ENCODE data around the gene NCAPG2. TPM values are rescaled to one million over a fixed set of nuclear protein-coding genes. Genes with fewer than 3 reads are reported as not detected.

Gene NCAPG2
- total RNA-seq, 1 experiment from 2014 or later: 99.4 TPM

- H3K4ac ChIP-seq (ENCODE audit: low read depth, low read length): no peak overlapping the region
- no peak overlapping the region for H2BK120ac ChIP-seq (ENCODE audit: low read depth, low read length, poor library complexity, severe bottlenecking)
- H3K4me2 ChIP-seq (ENCODE audit: insufficient read depth, insufficient read length, low read length): no peak overlapping the region
- DNase-seq: no peak
- Mint-ChIP-seq H3K36me3 (ENCODE audit: insufficient read depth in 1 of 3, low read depth in 3 of 3) (peaks cover 3 to 36% (median 32%) of the 10 kb centered on the region in 3 experiments; a peak in 5 of 7 replicates), H3K9me3 (no peaks in the 10 kb centered on the region), H3K27me3 (ENCODE audit: low read depth) (no peaks in the 10 kb centered on the region), H3K27ac (no peak overlapping the region), H3K4me3 (no peak overlapping the region), H3K4me1 (peaks cover 11 to 39% of the 10 kb centered on the region in 2 experiments)
- no peak overlapping the region for H3K18ac ChIP-seq (ENCODE audit: insufficient read length, low read depth, low read length)
- no peak overlapping the region for H4K91ac ChIP-seq (ENCODE audit: insufficient read length, low read depth, low read length)
- H3K4me1 ChIP-seq (ENCODE audit: insufficient read depth, low read length): no peaks in the 10 kb centered on the region; the same call in 1 of the 2 replicates
- H3K14ac ChIP-seq (ENCODE audit: insufficient read depth, low read length): no peak overlapping the region
- no peak overlapping the region for H2BK15ac ChIP-seq (ENCODE audit: low read depth, low read length)
- no peak overlapping the region for H3T11ph ChIP-seq (ENCODE audit: low read length)
- H2BK5ac ChIP-seq (ENCODE audit: insufficient read length, low read length): no peak overlapping the region
- H3K56ac ChIP-seq (ENCODE audit: insufficient read length, low read depth, low read length): no peak overlapping the region
- no peaks in the 10 kb centered on the region for H3K9me3 ChIP-seq (ENCODE audit: control insufficient read depth, low read depth, low read length)
- H3K23me2 ChIP-seq (ENCODE audit: insufficient read length, low read depth, low read length, poor library complexity, severe bottlenecking): no peaks in the 10 kb centered on the region
- no peak overlapping the region for H3K23ac ChIP-seq (ENCODE audit: insufficient read length, low read depth, low read length)
- no peak overlapping the region for H2BK12ac ChIP-seq (ENCODE audit: insufficient read length, low read depth, low read length)
- no peak overlapping the region for H4K5ac ChIP-seq (ENCODE audit: insufficient read length, low read depth, low read length)
- H4K8ac ChIP-seq (replicated peaks; ENCODE audit: insufficient read length, low read depth, low read length): no peak overlapping the region
- H2AFZ ChIP-seq (ENCODE audit: low read length): no peak overlapping the region
- WGBS (ENCODE audit: extremely low coverage, insufficient read length, low lambda C conversion rate): no CpG with 5 or more reads among the region's 6 CpGs
- H2AK5ac ChIP-seq (ENCODE audit: insufficient read length, low read length): no peak overlapping the region
- no peak overlapping the region for H2BK20ac ChIP-seq (ENCODE audit: low read depth, low read length, poor library complexity, severe bottlenecking)
- TF ChIP-seq, protein P1, sequence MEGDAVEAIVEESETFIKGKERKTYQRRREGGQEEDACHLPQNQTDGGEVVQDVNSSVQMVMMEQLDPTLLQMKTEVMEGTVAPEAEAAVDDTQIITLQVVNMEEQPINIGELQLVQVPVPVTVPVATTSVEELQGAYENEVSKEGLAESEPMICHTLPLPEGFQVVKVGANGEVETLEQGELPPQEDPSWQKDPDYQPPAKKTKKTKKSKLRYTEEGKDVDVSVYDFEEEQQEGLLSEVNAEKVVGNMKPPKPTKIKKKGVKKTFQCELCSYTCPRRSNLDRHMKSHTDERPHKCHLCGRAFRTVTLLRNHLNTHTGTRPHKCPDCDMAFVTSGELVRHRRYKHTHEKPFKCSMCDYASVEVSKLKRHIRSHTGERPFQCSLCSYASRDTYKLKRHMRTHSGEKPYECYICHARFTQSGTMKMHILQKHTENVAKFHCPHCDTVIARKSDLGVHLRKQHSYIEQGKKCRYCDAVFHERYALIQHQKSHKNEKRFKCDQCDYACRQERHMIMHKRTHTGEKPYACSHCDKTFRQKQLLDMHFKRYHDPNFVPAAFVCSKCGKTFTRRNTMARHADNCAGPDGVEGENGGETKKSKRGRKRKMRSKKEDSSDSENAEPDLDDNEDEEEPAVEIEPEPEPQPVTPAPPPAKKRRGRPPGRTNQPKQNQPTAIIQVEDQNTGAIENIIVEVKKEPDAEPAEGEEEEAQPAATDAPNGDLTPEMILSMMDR (conservative IDR thresholded peaks at IDR 0.05): no peak
- no peak overlapping the region for H3K27ac ChIP-seq (ENCODE audit: insufficient read length, low read depth, low read length)
- H3K27me3 ChIP-seq (ENCODE audit: insufficient read depth, low read length): no peaks in the 10 kb centered on the region
- no peaks in the 10 kb centered on the region for H3K79me2 ChIP-seq (ENCODE audit: insufficient read depth, low read length)
- H4K20me1 ChIP-seq (ENCODE audit: control insufficient read depth, insufficient read depth, insufficient read length): no peaks in the 10 kb centered on the region
- no peak overlapping the region for H3K9ac ChIP-seq (ENCODE audit: extremely low read depth, insufficient read length, low read length)
- H3K79me1 ChIP-seq (ENCODE audit: insufficient read depth, low read depth, low read length, poor library complexity, severe bottlenecking): no peaks in the 10 kb centered on the region
Measured at GRCh38 chr7:158731761-158732160, 27.2 kb upstream of the NCAPG2 start.
